ENCODE data around the gene ANO4. TPM values are rescaled to one million over a fixed set of nuclear protein-coding genes. Genes with fewer than 3 reads are reported as not detected.

ANO4 gene
- total RNA-seq, 3 donors from 2014 or later (not counting 1 experiment from before 2014, with no cell fraction given) = not detected

- Mint-ChIP-seq H3K27me3 (ENCODE audit: low read depth in 2 of 2) (no peaks in the 10 kb centered on the region), H3K9me3 (peaks cover 3 to 10% of the 10 kb centered on the region in 2 donors), H3K27ac (no peak overlapping the region), H3K4me3 (no peak overlapping the region), H3K4me1 (no peaks in the 10 kb centered on the region), H3K36me3 (no peaks in the 10 kb centered on the region)
- Histone ChIP-seq H3K4me1 (ENCODE audit: control insufficient read depth, insufficient read depth, low read length) (no peaks in the 10 kb centered on the region), H3K27ac (ENCODE audit: low read length) (no peak overlapping the region), H3K9me3 (ENCODE audit: control insufficient read depth, insufficient read depth, low read length) (no peaks in the 10 kb centered on the region), H3K27me3 (ENCODE audit: control insufficient read depth, insufficient read depth, low read length) (no peaks in the 10 kb centered on the region), H3K4me3 (ENCODE audit: low read length) (no peak overlapping the region), H3K36me3 (ENCODE audit: control insufficient read depth, insufficient read depth, low read length) (no peaks in the 10 kb centered on the region)
- ATAC-seq = no peak
- 17% methylated on average over 1 of the region's 1 CpG for WGBS (ENCODE audit: insufficient coverage)
- intact Hi-C loops (cut with micrococcal nuclease) = no loop called here
- no peak for DNase-seq
- TF ChIP-seq, protein P1, sequence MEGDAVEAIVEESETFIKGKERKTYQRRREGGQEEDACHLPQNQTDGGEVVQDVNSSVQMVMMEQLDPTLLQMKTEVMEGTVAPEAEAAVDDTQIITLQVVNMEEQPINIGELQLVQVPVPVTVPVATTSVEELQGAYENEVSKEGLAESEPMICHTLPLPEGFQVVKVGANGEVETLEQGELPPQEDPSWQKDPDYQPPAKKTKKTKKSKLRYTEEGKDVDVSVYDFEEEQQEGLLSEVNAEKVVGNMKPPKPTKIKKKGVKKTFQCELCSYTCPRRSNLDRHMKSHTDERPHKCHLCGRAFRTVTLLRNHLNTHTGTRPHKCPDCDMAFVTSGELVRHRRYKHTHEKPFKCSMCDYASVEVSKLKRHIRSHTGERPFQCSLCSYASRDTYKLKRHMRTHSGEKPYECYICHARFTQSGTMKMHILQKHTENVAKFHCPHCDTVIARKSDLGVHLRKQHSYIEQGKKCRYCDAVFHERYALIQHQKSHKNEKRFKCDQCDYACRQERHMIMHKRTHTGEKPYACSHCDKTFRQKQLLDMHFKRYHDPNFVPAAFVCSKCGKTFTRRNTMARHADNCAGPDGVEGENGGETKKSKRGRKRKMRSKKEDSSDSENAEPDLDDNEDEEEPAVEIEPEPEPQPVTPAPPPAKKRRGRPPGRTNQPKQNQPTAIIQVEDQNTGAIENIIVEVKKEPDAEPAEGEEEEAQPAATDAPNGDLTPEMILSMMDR (IDR thresholded peaks at IDR 0.05) = no peak
Observed at GRCh38 chr12:100801320-100801719, 6.7 kb downstream of the ANO4 start.

GRCh38 chr12:100808777-100809176 lies 14.2 kb downstream of the ANO4 start:
- DNase-seq (no peak), ATAC-seq (no peak)
- H3K27me3 Mint-ChIP-seq (ENCODE audit: low read depth in 2 of 2) = no peaks in the 10 kb centered on the region
- Histone ChIP-seq H3K4me3 (ENCODE audit: low read length) (no peak overlapping the region), H3K9me3 (ENCODE audit: control insufficient read depth, insufficient read depth, low read length) (no peaks in the 10 kb centered on the region), H3K27me3 (ENCODE audit: control insufficient read depth, insufficient read depth, low read length) (no peaks in the 10 kb centered on the region), H3K27ac (ENCODE audit: low read length) (no peak overlapping the region), H3K4me1 (ENCODE audit: control insufficient read depth, insufficient read depth, low read length) (no peaks in the 10 kb centered on the region), H3K36me3 (ENCODE audit: control insufficient read depth, insufficient read depth, low read length) (no peaks in the 10 kb centered on the region)
- no peaks in the 10 kb centered on the region for H3K4me1 Mint-ChIP-seq
- no peak overlapping the region for H3K27ac Mint-ChIP-seq
- H3K36me3 Mint-ChIP-seq = no peaks in the 10 kb centered on the region
- TF ChIP-seq, protein P1 (IDR thresholded peaks at IDR 0.05) = no peak
- H3K4me3 Mint-ChIP-seq = no peak overlapping the region
- WGBS (ENCODE audit: insufficient coverage) = no CpG with 5 or more reads among the region's 2 CpGs
- intact Hi-C loops (cut with micrococcal nuclease) = no loop called here
- peaks cover 0 to 13% of the 10 kb centered on the region in 2 donors for H3K9me3 Mint-ChIP-seq

GRCh38 chr12:100820314-100820713 lies 25.7 kb downstream of the ANO4 start:
- WGBS (ENCODE audit: insufficient coverage) = 63% methylated on average over 3 of the region's 4 CpGs
- H3K4me1 Mint-ChIP-seq = no peaks in the 10 kb centered on the region
- H3K27ac Mint-ChIP-seq = no peak overlapping the region
- Histone ChIP-seq H3K4me1 (ENCODE audit: control insufficient read depth, insufficient read depth, low read length) (no peaks in the 10 kb centered on the region), H3K9me3 (ENCODE audit: control insufficient read depth, insufficient read depth, low read length) (no peaks in the 10 kb centered on the region), H3K27me3 (ENCODE audit: control insufficient read depth, insufficient read depth, low read length) (no peaks in the 10 kb centered on the region), H3K36me3 (ENCODE audit: control insufficient read depth, insufficient read depth, low read length) (no peaks in the 10 kb centered on the region), H3K27ac (ENCODE audit: low read length) (no peak overlapping the region), H3K4me3 (ENCODE audit: low read length) (no peak overlapping the region)
- H3K27me3 Mint-ChIP-seq (ENCODE audit: low read depth in 2 of 2) = no peaks in the 10 kb centered on the region
- intact Hi-C loops (cut with micrococcal nuclease) = no loop called here
- TF ChIP-seq, protein P1 (IDR thresholded peaks at IDR 0.05) = no peak
- ATAC-seq = no peak
- H3K36me3 Mint-ChIP-seq = no peaks in the 10 kb centered on the region
- no peak for DNase-seq
- peaks cover 0 to 6% of the 10 kb centered on the region in 2 donors for H3K9me3 Mint-ChIP-seq
- H3K4me3 Mint-ChIP-seq = no peak overlapping the region

- H3K27me3 ChIP-seq (ENCODE audit: control insufficient read depth, insufficient read depth, low read length) = no peaks in the 10 kb centered on the region
- no peak overlapping the region for H3K27ac Mint-ChIP-seq
- no peaks in the 10 kb centered on the region for H3K4me1 Mint-ChIP-seq
- WGBS (ENCODE audit: insufficient coverage) = 70% methylated on average over 1 of the region's 1 CpG
- peaks cover 6 to 10% of the 10 kb centered on the region in 2 donors for H3K9me3 Mint-ChIP-seq
- no peaks in the 10 kb centered on the region for H3K27me3 Mint-ChIP-seq (ENCODE audit: low read depth in 2 of 2)
- H3K4me3 Mint-ChIP-seq = no peak overlapping the region
- H3K4me1 ChIP-seq (ENCODE audit: control insufficient read depth, insufficient read depth, low read length) = no peaks in the 10 kb centered on the region
- no peaks in the 10 kb centered on the region for H3K36me3 Mint-ChIP-seq
- H3K4me3 ChIP-seq (ENCODE audit: low read length) = no peak overlapping the region
- no peak for ATAC-seq
- H3K9me3 ChIP-seq (ENCODE audit: control insufficient read depth, insufficient read depth, low read length) = no peaks in the 10 kb centered on the region
- TF ChIP-seq, protein P1 (IDR thresholded peaks at IDR 0.05) = no peak
- H3K27ac ChIP-seq (ENCODE audit: low read length) = no peak overlapping the region
- intact Hi-C loops (cut with micrococcal nuclease) = no loop called here
- no peaks in the 10 kb centered on the region for H3K36me3 ChIP-seq (ENCODE audit: control insufficient read depth, insufficient read depth, low read length)
- DNase-seq = no peak
Observed at GRCh38 chr12:100823963-100824362, 29.4 kb downstream of the ANO4 start.

Measured in natural killer cell (primary cell).